GM23338 (cell line): ENCODE results near the gene THOC2. TPM values are rescaled to one million over a fixed set of nuclear protein-coding genes. Genes with fewer than 3 reads are reported as not detected.

Experiments
- ATAC-seq: fragments of 200-7000 bp; cut with Tn5 transposase; 3 replicates; pipeline ENCODE4 v1.9.1; 2020
- DNase-seq: peaks from one replicate; pipeline ENCODE4 v3.0.0-alpha.2; 2015; ENCODE audit warnings: low spot score
- H2AFZ ChIP-seq: fragments of 200-600 bp; sonication (generic); 2 replicates; pipeline ENCODE4 v1.8.0; 2016; ENCODE audit warnings: antibody characterized with exemption, mild to moderate bottlenecking, moderate library complexity
- H3F3A ChIP-seq: fragments of 200-600 bp; sonication (generic); replicated peaks from 2 replicates; pipeline ENCODE4 v1.8.0; 2017; ENCODE audit warnings: antibody characterized with exemption, mixed run types, low read depth
- H3K27ac ChIP-seq: fragments of 200-600 bp; sonication (generic); 2 replicates; pipeline ENCODE4 v1.6.1; 2016; ENCODE audit warnings: low read depth
- H3K27me3 ChIP-seq: fragments of 200-600 bp; sonication (generic); 2 replicates; pipeline ENCODE4 v1.8.0; 2016; ENCODE audit warnings: mild to moderate bottlenecking, mixed run types, moderate library complexity; ENCODE audit not compliant: insufficient read depth
- H3K36me3 ChIP-seq: fragments of 200-600 bp; sonication (generic); 2 replicates; pipeline ENCODE4 v1.8.0; 2016; ENCODE audit warnings: mild to moderate bottlenecking; ENCODE audit not compliant: insufficient read depth
- H3K4me1 ChIP-seq: fragments of 200-600 bp; sonication (generic); 2 replicates; pipeline ENCODE4 v1.8.0; 2016; ENCODE audit warnings: mild to moderate bottlenecking, moderate library complexity; ENCODE audit not compliant: insufficient read depth
- H3K4me2 ChIP-seq: fragments of 200-600 bp; sonication (generic); 2 replicates; pipeline ENCODE4 v1.7.1; 2017; ENCODE audit warnings: mixed run types
- H3K4me3 ChIP-seq: fragments of 200-600 bp; sonication (generic); 2 replicates; pipeline ENCODE4 v1.6.1; 2016; ENCODE audit warnings: mixed run types
- H3K79me2 ChIP-seq: fragments of 200-600 bp; sonication (generic); replicated peaks from 2 replicates; pipeline ENCODE4 v1.8.0; 2017; ENCODE audit warnings: mild to moderate bottlenecking; ENCODE audit not compliant: insufficient read depth
- H3K9me2 ChIP-seq: fragments of 200-600 bp; sonication (generic); 2 replicates; pipeline ENCODE4 v1.8.0; 2017; ENCODE audit not compliant: insufficient read depth
- H4K20me1 ChIP-seq: fragments of 200-600 bp; sonication (generic); replicated peaks from 2 replicates; pipeline ENCODE4 v1.8.0; 2017; ENCODE audit warnings: mild to moderate bottlenecking; ENCODE audit not compliant: insufficient read depth
- H3K27ac Mint-ChIP-seq: 2 replicates; pipeline ENCODE4 v1.8.0; 2020; ENCODE audit warnings: inconsistent platforms, mild to moderate bottlenecking, moderate library complexity, mixed read lengths
- H3K27me3 Mint-ChIP-seq: 3 replicates; pipeline ENCODE4 v1.8.0; 2022; ENCODE audit warnings: low read depth, mild to moderate bottlenecking, moderate library complexity, mixed read lengths, inconsistent platforms; ENCODE audit not compliant: insufficient read depth, poor library complexity
- H3K36me3 Mint-ChIP-seq: 3 replicates; pipeline ENCODE4 v1.8.0; 2021; ENCODE audit warnings: low read depth, mild to moderate bottlenecking, inconsistent platforms, moderate library complexity, mixed read lengths
- H3K4me1 Mint-ChIP-seq: 3 replicates; pipeline ENCODE4 v1.8.0; 2020; ENCODE audit warnings: mild to moderate bottlenecking, inconsistent platforms, mixed read lengths
- H3K4me3 Mint-ChIP-seq: 3 replicates; pipeline ENCODE4 v1.8.0; 2021; ENCODE audit warnings: moderate library complexity, mild to moderate bottlenecking, inconsistent platforms, mixed read lengths
- H3K9me3 Mint-ChIP-seq: 3 replicates; pipeline ENCODE4 v1.8.0; 2020; ENCODE audit warnings: moderate library complexity, mild to moderate bottlenecking, inconsistent platforms, mixed read lengths
- ETS1 ChIP-seq: IDR thresholded peaks from 2 replicates; pipeline ENCODE4 v1.6.1; 2016; ENCODE audit warnings: antibody characterized with exemption
- EZH2phosphoT487 ChIP-seq: fragments of 200-600 bp; sonication (generic); IDR thresholded peaks from one replicate; pipeline ENCODE4 v1.8.1; 2018; ENCODE audit warnings: antibody characterized with exemption; ENCODE audit not compliant: unreplicated experiment
- NANOG ChIP-seq: IDR thresholded peaks from 2 replicates; pipeline ENCODE4 v1.6.1; 2016; ENCODE audit warnings: antibody characterized with exemption, borderline replicate concordance
- ZNF331 ChIP-seq: fragments of 250-450 bp; sonication (Bioruptor Pico); IDR thresholded peaks from 2 replicates; pipeline ENCODE4 v1.5.0; 2020; ENCODE audit warnings: low read depth, mild to moderate bottlenecking, moderate library complexity
- ZNF462 ChIP-seq: fragments of 250-450 bp; sonication (Bioruptor Pico); IDR thresholded peaks from 2 replicates; pipeline ENCODE4 v1.5.0; 2020; ENCODE audit warnings: mild to moderate bottlenecking, moderate library complexity
- polyA plus RNA-seq: library from polyadenylated mRNA; unstranded; fragments of >200 nt; fragmentation: Nextera tagmentation; extraction: Ambion mirVana; gene quantifications from 2 replicates; pipeline ENCODE4 v1.2.1, GENCODE V29; 2016
- total RNA-seq: library from RNA; depleted of rRNA; stranded (reverse); fragments of >200 nt; shearing (Covaris generic); gene quantifications from 2 replicates; pipeline ENCODE4 v1.2.3, GENCODE V29; 2014

Gene THOC2
- total and polyA plus RNA-seq, 2 experiments from 2014 or later = 86.6 to 138 TPM

GRCh38 chrX:123704781-123705180 is 28.1 kb downstream of the THOC2 start:
- H3K9me3 Mint-ChIP-seq = no peaks in the 10 kb centered on the region
- Histone ChIP-seq H3K36me3 (no peaks in the 10 kb centered on the region), H3K27ac (0 out of 2 replicates have a peak overlapping the region, but pooled peaks have one; percentile 39), H3K27me3 (no peaks in the 10 kb centered on the region), H2AFZ (no peak overlapping the region), H4K20me1 (peaks cover 3% of the 10 kb centered on the region; the same call in 1 of the 2 replicates), H3K4me1 (no peaks in the 10 kb centered on the region), H3F3A (no peaks in the 10 kb centered on the region), H3K79me2 (peaks cover 46% of the 10 kb centered on the region), H3K4me3 (no peak overlapping the region), H3K4me2 (no peak overlapping the region), H3K9me2 (no peaks in the 10 kb centered on the region)
- no peak for ATAC-seq
- H3K27ac Mint-ChIP-seq = no peak overlapping the region
- peaks cover 2% of the 10 kb centered on the region for H3K27me3 Mint-ChIP-seq
- peaks cover 3% of the 10 kb centered on the region; the same call in 1 of the 3 replicates for H3K4me1 Mint-ChIP-seq
- no peak overlapping the region for H3K4me3 Mint-ChIP-seq
- peaks cover 5% of the 10 kb centered on the region; the same call in 2 of the 3 replicates for H3K36me3 Mint-ChIP-seq
- DNase-seq = no peak
- TF ChIP-seq EZH2phosphoT487 (no peak), NANOG (no peak), ETS1 (no peak), ZNF331 (no peak), ZNF462 (no peak)
